Neuronal stem cell (in vitro differentiated cells): Measurements from ENCODE around the gene CPAMD8.
A peak's percentile ranks its signal among the peaks of the same experiment; 100 is the strongest.

ENCODE experiments used
- DNase-seq: peaks from one replicate; pipeline ENCODE4 v3.0.0-alpha.2; 2013; ENCODE audit warnings: low spot score
- H2AFZ ChIP-seq: one replicate; pipeline ENCODE4 v1.6.1; 2013; ENCODE audit warnings: mild to moderate bottlenecking, low read length, inconsistent platforms
- H2AK5ac ChIP-seq: 2 replicates; pipeline ENCODE4 v1.6.1; 2013; ENCODE audit warnings: low read depth, mild to moderate bottlenecking, inconsistent platforms, low read length, moderate library complexity, mixed read lengths
- H2BK120ac ChIP-seq: 2 replicates; pipeline ENCODE4 v1.6.1; 2013; ENCODE audit warnings: low read depth, mild to moderate bottlenecking, inconsistent platforms, low read length, moderate library complexity, mixed read lengths
- H2BK12ac ChIP-seq: one replicate; pipeline ENCODE4 v1.6.1; 2013; ENCODE audit warnings: low read length, inconsistent platforms
- H2BK15ac ChIP-seq: 2 replicates; pipeline ENCODE4 v1.6.1; 2013; ENCODE audit warnings: mild to moderate bottlenecking, low read length, inconsistent platforms, mixed read lengths
- H2BK5ac ChIP-seq: one replicate; pipeline ENCODE4 v1.6.1; 2013; ENCODE audit warnings: inconsistent platforms, mild to moderate bottlenecking, low read length, moderate library complexity
- H3K14ac ChIP-seq: one replicate; pipeline ENCODE4 v1.6.1; 2013; ENCODE audit warnings: low read length, inconsistent platforms
- H3K18ac ChIP-seq: 2 replicates; pipeline ENCODE4 v1.6.1; 2013; ENCODE audit warnings: low read length, inconsistent platforms
- H3K23ac ChIP-seq: 2 replicates; pipeline ENCODE4 v1.6.1; 2013; ENCODE audit warnings: low read depth, mild to moderate bottlenecking, mixed read lengths, low read length, inconsistent platforms; ENCODE audit not compliant: poor library complexity
- H3K27ac ChIP-seq: replicated peaks from 3 replicates; pipeline ENCODE4 v1.5.1; 2013; ENCODE audit warnings: low read length, inconsistent platforms
- H3K27me3 ChIP-seq, 3 experiments: 2 replicates each; pipeline ENCODE4 v1.6.1; 2013; ENCODE audit warnings: low read length in 3 of 3, mild to moderate bottlenecking in 2 of 3, inconsistent platforms in 1 of 3, low read depth in 1 of 3, mixed read lengths in 1 of 3, moderate library complexity in 1 of 3; ENCODE audit not compliant: control insufficient read depth in 3 of 3, insufficient read depth in 3 of 3
- H3K36me3 ChIP-seq, 2 donors: replicated peaks in 1 of 2; 2 replicates each; pipeline ENCODE4 v1.6.1; 2013; ENCODE audit warnings: low read length in 2 of 2; ENCODE audit not compliant: control insufficient read depth in 2 of 2, insufficient read depth in 2 of 2
- H3K4ac ChIP-seq: 2 replicates; pipeline ENCODE4 v1.6.1; 2013; ENCODE audit warnings: inconsistent platforms, mild to moderate bottlenecking, low read length, moderate library complexity
- H3K4me1 ChIP-seq, 2 donors: 1 replicate in 1 of 2; 2 replicates in 1 of 2; pipeline ENCODE4 v1.6.1; 2013; ENCODE audit warnings: low read length in 2 of 2, low read depth in 1 of 2; ENCODE audit not compliant: control insufficient read depth in 2 of 2, insufficient read depth in 1 of 2
- H3K4me2 ChIP-seq: one replicate; pipeline ENCODE4 v1.6.1; 2013; ENCODE audit warnings: mild to moderate bottlenecking, low read length, inconsistent platforms; ENCODE audit not compliant: insufficient read depth, poor library complexity, severe bottlenecking
- H3K4me3 ChIP-seq, 2 donors: 2 replicates each; pipeline ENCODE4 v1.5.1; 2013; ENCODE audit warnings: low read length in 2 of 2, mild to moderate bottlenecking in 2 of 2, inconsistent platforms in 1 of 2, moderate library complexity in 1 of 2
- H3K79me1 ChIP-seq: one replicate; pipeline ENCODE4 v1.6.1; 2013; ENCODE audit warnings: low read depth, mild to moderate bottlenecking, inconsistent platforms, low read length, moderate library complexity
- H3K9ac ChIP-seq: one replicate; pipeline ENCODE4 v1.6.1; 2013; ENCODE audit warnings: mild to moderate bottlenecking, low read depth, low read length, inconsistent platforms; ENCODE audit not compliant: poor library complexity
- H3K9me3 ChIP-seq, 2 donors: replicated peaks in 1 of 2; 2 replicates each; pipeline versions ENCODE3 to v1.6.1; 2013; ENCODE audit warnings: low read length in 2 of 2, mild to moderate bottlenecking in 2 of 2, inconsistent platforms in 1 of 2, low read depth in 1 of 2, mixed read lengths in 1 of 2, moderate library complexity in 1 of 2; ENCODE audit not compliant: control insufficient read depth in 2 of 2, insufficient read depth in 1 of 2
- H4K8ac ChIP-seq: one replicate; pipeline ENCODE4 v1.6.1; 2013; ENCODE audit warnings: low read depth, mild to moderate bottlenecking, inconsistent platforms, low read length, moderate library complexity
- H4K91ac ChIP-seq: one replicate; pipeline ENCODE4 v1.6.1; 2013; ENCODE audit warnings: low read length, low read depth, mild to moderate bottlenecking, inconsistent platforms; ENCODE audit not compliant: poor library complexity
- WGBS, 2 donors: extraction: QIAGEN DNeasy Blood & Tissue Kit; methylation state at CpG; one replicate each; pipeline ENCODE4 v1.1.7; 2013; ENCODE audit warnings: missing lambda C conversion rate in 2 of 2, mixed read lengths in 1 of 2; ENCODE audit not compliant: insufficient read length in 2 of 2, insufficient replicate concordance in 1 of 2; ENCODE audit errors: extremely low coverage in 2 of 2; 5-methylcytosine and 5-hydroxymethylcytosine counted together

Gene CPAMD8

DNA sequence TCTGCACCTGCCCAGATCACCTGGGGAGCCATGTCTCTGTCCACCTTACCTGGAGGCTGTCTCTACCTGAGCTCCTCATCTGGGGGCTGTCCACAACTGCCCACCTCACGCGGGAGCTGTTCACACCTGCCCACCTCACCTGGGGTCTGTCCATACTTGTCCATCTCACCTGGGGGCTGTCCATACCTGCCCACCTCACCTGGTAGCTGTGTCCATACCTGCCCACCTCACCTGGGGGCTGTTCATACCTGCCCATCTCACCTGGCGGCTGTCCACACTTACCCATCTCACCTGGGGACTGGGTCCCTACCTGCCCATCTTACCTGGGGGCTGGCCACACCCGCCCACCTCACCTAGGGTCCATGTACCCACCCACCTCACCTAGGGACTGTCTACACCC, 10.0 kb upstream of the CPAMD8 start:
- H3K4me3 ChIP-seq = no peak overlapping the region
- H3K18ac ChIP-seq = no peak overlapping the region
- no peaks in the 10 kb centered on the region for H3K36me3 ChIP-seq
- WGBS, 2 donors = no CpG with 5 or more reads among the region's 4 CpGs
- H2BK120ac ChIP-seq = no peak overlapping the region
- no peak overlapping the region for H4K8ac ChIP-seq
- no peak for DNase-seq
- H3K4ac ChIP-seq = no peak overlapping the region
- peak overlapping the region; percentile 3 for H2BK15ac ChIP-seq
- H3K14ac ChIP-seq = no peak overlapping the region
- H2BK5ac ChIP-seq = no peak overlapping the region
- peaks cover 0 to 4% (median 0%) of the 10 kb centered on the region in 3 experiments for H3K27me3 ChIP-seq
- H3K23ac ChIP-seq = peak overlapping the region; percentile 22
- no peak overlapping the region for H3K27ac ChIP-seq
- H2AK5ac ChIP-seq = peak overlapping the region; percentile 16
- no peak overlapping the region for H2BK12ac ChIP-seq
- no peak overlapping the region for H3K9ac ChIP-seq
- peaks cover 0 to 1% of the 10 kb centered on the region in 2 donors for H3K4me1 ChIP-seq
- H3K79me1 ChIP-seq = no peaks in the 10 kb centered on the region
- peak overlapping the region; percentile 46 for H4K91ac ChIP-seq
- no peak overlapping the region for H3K4me2 ChIP-seq
- H2AFZ ChIP-seq = peak overlapping the region; percentile 61
- H3K9me3 ChIP-seq = no peaks in the 10 kb centered on the region

DNA sequence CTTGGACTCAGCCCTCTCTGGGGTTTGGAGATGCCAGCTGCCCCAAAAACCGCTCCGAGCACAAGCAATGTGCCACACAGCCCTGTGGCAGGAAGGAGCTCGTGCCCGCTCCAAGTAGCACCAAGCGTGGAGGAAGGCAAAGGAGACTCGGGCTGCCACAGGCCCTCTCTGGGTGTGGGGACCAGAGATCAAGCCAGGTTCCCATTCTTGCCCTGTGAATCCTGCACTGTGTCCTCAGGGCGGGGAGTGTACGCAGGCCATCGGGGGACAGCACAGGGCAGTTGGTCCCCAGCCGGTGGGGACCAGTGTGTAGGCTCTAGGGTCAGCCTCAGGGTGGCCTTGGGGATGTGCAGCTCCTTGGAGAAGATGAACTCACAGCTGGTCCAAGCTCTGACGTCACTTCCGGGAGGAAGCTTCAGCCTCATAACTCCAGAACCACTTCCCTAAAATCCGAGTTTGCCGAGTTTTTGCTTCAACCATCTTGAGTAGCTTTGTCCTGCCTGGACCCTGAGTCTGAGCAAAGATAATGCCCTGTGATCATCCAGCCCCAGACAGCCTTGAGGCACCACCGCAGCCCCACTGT, 9.3 kb upstream of the CPAMD8 start:
- no peak overlapping the region for H3K4me2 ChIP-seq
- no peak overlapping the region for H3K27ac ChIP-seq
- H3K9me3 ChIP-seq = no peaks in the 10 kb centered on the region
- H2AK5ac ChIP-seq = peak overlapping the region; percentile 16
- no peak for DNase-seq
- no peaks in the 10 kb centered on the region for H3K4me1 ChIP-seq
- no peaks in the 10 kb centered on the region for H3K79me1 ChIP-seq
- H3K4ac ChIP-seq = no peak overlapping the region
- no peak overlapping the region for H4K91ac ChIP-seq
- no peak overlapping the region for H2BK120ac ChIP-seq
- H3K14ac ChIP-seq = no peak overlapping the region
- H3K23ac ChIP-seq = no peak overlapping the region
- peaks cover 0 to 4% (median 0%) of the 10 kb centered on the region in 3 experiments for H3K27me3 ChIP-seq
- peak overlapping the region; percentile 50 for H3K18ac ChIP-seq
- no peaks in the 10 kb centered on the region for H3K36me3 ChIP-seq
- WGBS, 2 donors = no CpG with 5 or more reads among the region's 15 CpGs
- peak overlapping the region; percentile 8 for H2BK15ac ChIP-seq
- H3K4me3 ChIP-seq = no peak overlapping the region
- peak overlapping the region; percentile 61 for H2AFZ ChIP-seq
- no peak overlapping the region for H3K9ac ChIP-seq
- no peak overlapping the region for H4K8ac ChIP-seq
- H2BK5ac ChIP-seq = no peak overlapping the region
- H2BK12ac ChIP-seq = peak overlapping the region; percentile 5

DNA sequence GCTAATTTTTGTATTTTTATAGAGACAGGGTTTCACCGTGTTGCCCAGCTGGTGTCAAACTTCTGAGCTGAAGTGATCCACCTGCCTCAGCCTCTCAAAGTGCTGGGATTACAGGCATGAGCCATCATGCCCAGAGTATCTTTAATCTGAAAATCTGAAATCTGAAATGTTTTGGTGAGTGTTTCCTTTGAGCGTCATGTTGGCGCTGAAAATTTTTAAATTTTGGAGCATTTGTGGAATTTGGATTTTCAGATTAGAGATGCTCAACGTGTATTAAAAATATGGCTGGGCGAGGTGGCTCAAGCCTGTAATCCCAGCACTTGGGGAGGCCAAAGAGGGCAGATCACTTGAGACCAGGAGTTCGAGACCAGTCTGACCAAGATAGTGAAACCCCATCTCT, 5.1 kb upstream of the CPAMD8 start:
- H3K27me3 ChIP-seq = peaks cover 0 to 4% (median 0%) of the 10 kb centered on the region in 3 experiments
- H4K8ac ChIP-seq = no peak overlapping the region
- no CpG with 5 or more reads among the region's 6 CpGs for WGBS, 2 donors
- H3K36me3 ChIP-seq = no peaks in the 10 kb centered on the region
- no peak overlapping the region for H3K18ac ChIP-seq
- no peak overlapping the region for H3K4ac ChIP-seq
- H3K14ac ChIP-seq = no peak overlapping the region
- no peak overlapping the region for H4K91ac ChIP-seq
- no peak overlapping the region for H3K27ac ChIP-seq
- H3K9ac ChIP-seq = no peak overlapping the region
- peaks cover 0 to 4% of the 10 kb centered on the region in 2 donors for H3K4me1 ChIP-seq
- peaks cover 2% of the 10 kb centered on the region for H3K79me1 ChIP-seq
- no peak overlapping the region for H2BK15ac ChIP-seq
- no peak overlapping the region for H3K23ac ChIP-seq
- H2BK120ac ChIP-seq = no peak overlapping the region
- H3K4me3 ChIP-seq = no peak overlapping the region
- no peak overlapping the region for H2BK12ac ChIP-seq
- H3K9me3 ChIP-seq = no peaks in the 10 kb centered on the region
- H2AFZ ChIP-seq = no peak overlapping the region
- DNase-seq = no peak
- H2BK5ac ChIP-seq = no peak overlapping the region
- no peak overlapping the region for H2AK5ac ChIP-seq
- H3K4me2 ChIP-seq = no peak overlapping the region

DNA sequence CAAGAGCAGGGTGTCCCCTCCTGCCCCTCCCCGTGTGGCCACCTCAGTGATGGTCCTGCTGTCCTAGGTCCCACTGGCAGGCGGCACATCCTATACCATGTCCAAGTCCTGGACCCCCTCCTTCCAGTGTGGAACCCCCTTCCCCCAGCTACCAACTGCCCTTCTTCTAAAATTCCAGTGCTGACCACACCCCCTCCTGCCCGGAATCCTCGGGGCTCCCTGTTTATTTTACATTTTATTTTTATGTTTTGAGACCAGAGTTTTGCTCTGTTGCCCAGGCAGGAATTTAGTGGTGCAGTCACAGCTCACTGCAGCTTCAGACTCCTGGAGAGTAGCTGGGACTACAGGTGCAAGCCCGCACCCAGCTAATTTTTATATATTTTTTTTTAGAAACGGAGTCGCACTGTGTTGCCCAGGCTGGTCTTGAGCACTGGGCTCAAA, 945 bp upstream of the CPAMD8 start:
- Histone ChIP-seq H3K4ac (no peak overlapping the region), H4K8ac (no peak overlapping the region), H3K36me3 (peaks cover 0 to 3% of the 10 kb centered on the region in 2 donors), H2AFZ (peak overlapping the region; percentile 95), H3K79me1 (peaks cover 9% of the 10 kb centered on the region), H3K23ac (peak overlapping the region; percentile 3), H2BK15ac (peak overlapping the region; percentile 11), H3K27ac (no peak overlapping the region), H2BK12ac (no peak overlapping the region), H3K9me3 (peaks cover 13 to 23% of the 10 kb centered on the region in 2 donors), H3K27me3 (peaks cover 0 to 9% (median 0%) of the 10 kb centered on the region in 3 experiments), H2BK5ac (no peak overlapping the region), H3K4me2 (no peak overlapping the region), H2AK5ac (peak overlapping the region; percentile 23), H2BK120ac (no peak overlapping the region), H3K9ac (no peak overlapping the region), H3K18ac (peak overlapping the region; percentile 96), H3K14ac (no peak overlapping the region), H3K4me3 (peak overlapping the region in 1 of 2 donors; percentile 55), H4K91ac (no peak overlapping the region), H3K4me1 (peaks cover 4 to 9% of the 10 kb centered on the region in 2 donors)
- DNase-seq = no peak
- no CpG with 5 or more reads among the region's 7 CpGs for WGBS, 2 donors
